Right renal pelvis (tissue), 4 donors: Measurements from ENCODE around the gene CAMK1D. TPM values are rescaled to one million over a fixed set of nuclear protein-coding genes. Genes with fewer than 3 reads are reported as not detected.

Experiments
- DNase-seq, 4 donors: peaks; one replicate each; pipeline ENCODE4 v3.0.0-alpha.2; 2013; ENCODE audit warnings: low read depth in 4 of 4, low spot score in 3 of 4, missing footprints in 1 of 4
- polyA plus RNA-seq, 4 donors: library from polyadenylated mRNA; unstranded; fragments of 120-200 nt; gene quantifications; one replicate each; pipeline ENCODE4 v1.2.1, GENCODE V29; 2013; ENCODE audit not compliant: insufficient read length in 4 of 4

Gene CAMK1D
- polyA plus RNA-seq, 4 donors: 10.5 to 12.4 (median 11.0) TPM

GRCh38 chr10:12397147-12397896 is 48.0 kb downstream of the CAMK1D start:
- DNase-seq: no peak

DNA sequence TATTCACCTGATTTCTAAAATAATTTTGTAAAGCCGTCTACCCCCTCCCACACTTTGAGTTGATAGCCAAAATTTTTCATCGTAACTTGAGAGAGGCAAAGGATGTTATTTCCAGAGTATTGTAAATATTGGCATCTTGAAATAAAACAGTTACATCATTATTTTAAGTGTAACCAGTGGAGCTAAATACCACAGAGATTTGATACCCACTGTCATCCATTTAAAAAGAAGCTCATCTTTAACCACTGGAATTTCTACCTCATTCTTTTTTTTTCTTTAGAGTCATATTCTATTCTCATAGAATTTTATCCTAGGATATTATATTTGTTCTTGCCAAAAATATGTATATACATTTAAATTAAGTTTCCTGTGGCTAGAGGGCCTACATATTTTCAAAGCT is 48.6 kb downstream of the CAMK1D start:
- DNase-seq: no peak

GRCh38 chr10:12400266-12400931 is 51.1 kb downstream of the CAMK1D start:
- no peak for DNase-seq

- no peak for DNase-seq
Measured at GRCh38 chr10:12401466-12401865, 52.1 kb downstream of the CAMK1D start.

GRCh38 chr10:12403119-12403518 is 53.8 kb downstream of the CAMK1D start:
- no peak for DNase-seq

DNA sequence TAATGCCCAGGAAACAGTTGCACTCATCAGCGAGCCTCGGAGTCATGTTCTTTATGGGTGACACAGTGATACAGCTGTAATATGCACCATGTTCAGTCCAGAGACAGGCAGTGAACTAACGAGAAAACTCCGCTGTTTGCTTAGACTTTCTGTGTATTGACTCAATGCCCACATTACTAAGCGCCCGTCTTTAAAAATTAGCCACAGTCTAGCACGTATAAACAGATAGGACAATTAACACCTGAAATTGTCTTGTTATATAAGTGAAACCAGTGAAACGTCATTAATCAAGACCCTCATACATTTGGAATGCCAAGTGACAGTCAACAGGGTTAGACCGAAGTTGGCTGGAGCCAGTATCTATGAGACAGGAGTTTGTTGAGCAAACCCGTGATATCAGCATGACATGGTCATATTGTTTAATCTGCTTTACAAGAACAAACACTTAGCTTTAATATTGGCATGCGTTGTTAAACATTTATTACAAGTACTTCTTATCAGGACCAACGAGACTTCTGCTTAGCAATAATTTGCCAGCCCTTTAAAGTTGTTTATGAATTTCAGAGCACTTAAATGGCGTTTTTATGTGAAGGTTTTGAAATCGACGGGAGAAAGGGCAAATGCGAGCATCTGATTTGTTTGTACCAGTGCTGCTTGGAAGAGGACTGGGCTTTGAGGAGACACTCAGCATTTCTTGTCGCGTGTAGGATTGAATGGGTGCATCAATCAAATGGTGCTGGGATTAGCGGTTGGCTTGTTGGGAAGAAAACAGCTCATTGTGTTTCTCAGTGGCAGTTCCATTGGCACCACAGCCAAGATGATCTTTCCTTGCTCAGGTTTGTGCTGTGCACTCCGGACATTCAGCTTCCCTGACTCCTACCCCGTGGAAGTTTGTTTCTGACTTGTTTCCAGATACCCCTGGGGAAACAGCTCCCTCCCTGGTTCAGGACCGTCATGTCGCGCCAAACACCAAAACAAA is 56.3 kb downstream of the CAMK1D start:
- no peak for DNase-seq

GRCh38 chr10:12406764-12407400 is 57.5 kb downstream of the CAMK1D start:
- no peak for DNase-seq

GRCh38 chr10:12408472-12408871 is 59.1 kb downstream of the CAMK1D start:
- DNase-seq: no peak

- DNase-seq: no peak
Measured at GRCh38 chr10:12409161-12409560, 59.8 kb downstream of the CAMK1D start.

DNA sequence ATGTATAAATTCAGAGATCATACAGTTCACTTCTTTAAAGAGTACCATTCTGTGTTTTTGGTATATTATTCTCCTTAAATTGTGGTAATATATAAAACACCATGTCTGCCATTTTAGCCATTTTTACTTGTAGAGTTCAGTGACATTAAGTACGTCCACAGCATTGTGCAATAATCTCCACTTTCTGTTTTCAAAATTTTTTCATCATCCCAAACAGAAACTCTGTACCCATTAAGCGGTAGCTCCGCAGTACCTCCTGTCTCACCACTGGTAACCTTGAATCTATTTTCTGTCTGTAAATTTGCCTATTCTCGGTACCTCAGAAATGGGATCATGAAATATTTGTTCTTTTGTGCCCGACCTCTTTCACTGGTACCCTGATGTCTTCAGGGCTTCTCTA is 60.3 kb downstream of the CAMK1D start:
- no peak for DNase-seq

- no peak for DNase-seq
Measured at GRCh38 chr10:12412666-12413368, 63.5 kb downstream of the CAMK1D start.

- no peak for DNase-seq
Measured at GRCh38 chr10:12413369-12413711, 64.0 kb downstream of the CAMK1D start.

DNA sequence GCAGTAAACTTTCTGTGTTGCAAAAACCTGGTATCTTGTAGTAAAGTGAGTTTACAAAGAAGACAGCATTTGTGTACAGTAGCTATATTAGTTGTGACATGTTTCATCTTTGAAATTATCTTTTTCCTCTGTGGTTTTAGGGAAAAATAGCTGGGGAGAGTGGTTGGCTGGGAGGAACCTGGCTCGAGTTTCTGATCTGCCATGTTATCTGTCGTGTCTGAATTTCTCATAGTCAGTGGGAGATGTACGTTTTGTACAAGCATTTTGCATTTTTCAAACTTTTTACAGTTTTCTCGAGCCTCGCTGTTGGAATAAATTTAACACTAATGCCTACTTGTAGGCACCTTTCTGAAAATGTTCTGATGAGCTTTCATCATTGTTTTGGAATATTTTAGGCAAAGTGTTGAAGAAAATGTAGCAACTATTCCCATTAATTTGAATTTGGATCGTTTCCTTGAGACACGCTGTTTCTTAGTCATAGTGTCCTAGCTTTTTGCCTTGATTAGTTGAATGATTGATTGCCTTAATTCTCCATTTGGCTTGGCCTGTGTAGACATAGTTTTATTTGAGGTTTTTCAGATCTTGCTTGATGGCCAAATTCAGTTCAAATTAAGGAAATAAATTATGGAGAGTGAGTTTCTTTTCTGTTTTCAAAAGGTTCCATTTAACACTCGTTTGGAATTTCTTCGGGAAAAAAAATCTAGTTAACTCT is 65.1 kb downstream of the CAMK1D start:
- no peak for DNase-seq

GRCh38 chr10:12416344-12417050 is 67.2 kb downstream of the CAMK1D start:
- no peak for DNase-seq

- DNase-seq: no peak
Measured at GRCh38 chr10:12417331-12417730, 68.0 kb downstream of the CAMK1D start.

DNA sequence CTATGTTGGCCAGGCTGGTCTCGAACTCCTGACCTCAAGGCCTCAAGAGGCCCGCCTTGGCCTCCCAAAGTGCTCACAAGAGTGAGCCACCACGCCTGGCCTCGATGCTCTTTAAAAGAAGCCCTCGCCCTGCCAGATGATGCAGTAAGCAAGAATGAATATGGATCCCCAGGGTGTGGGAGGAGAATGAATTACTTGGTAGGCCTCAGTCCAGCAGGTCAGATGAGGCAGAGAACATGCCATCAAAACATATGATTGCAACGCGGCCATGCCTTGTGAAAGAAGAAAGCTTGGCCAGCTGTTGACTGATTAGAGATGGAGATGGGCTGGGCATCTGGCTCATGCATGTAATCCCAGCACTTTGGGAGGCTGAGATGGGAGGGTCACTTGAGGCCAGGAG is 68.7 kb downstream of the CAMK1D start:
- DNase-seq: no peak

DNA sequence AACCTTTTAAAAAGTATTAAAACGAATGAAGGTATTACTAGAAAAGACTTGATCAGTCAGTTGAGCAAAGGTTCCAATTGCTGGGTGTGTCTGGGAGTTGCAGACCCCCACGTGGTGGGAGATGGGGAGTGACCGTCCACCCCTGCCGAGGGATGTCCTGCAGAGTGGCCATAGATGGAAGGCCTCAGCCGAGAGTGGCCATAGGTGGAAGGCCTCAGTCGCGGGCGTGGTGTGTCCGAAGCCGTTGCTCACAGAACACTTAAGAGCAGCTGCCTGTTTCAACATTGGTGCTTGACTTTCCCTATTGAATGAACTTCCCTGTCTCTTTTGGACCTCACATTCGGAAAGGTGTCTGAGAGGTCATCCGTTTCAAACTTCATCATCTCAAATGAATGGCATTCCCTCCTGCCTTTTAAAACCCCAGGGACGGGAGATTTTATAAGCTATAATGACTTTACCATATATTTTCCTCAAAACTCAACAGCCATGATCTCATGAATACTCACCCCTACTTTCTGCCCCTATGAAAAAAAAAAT is 69.4 kb downstream of the CAMK1D start:
- DNase-seq: no peak

- no peak for DNase-seq
Measured at GRCh38 chr10:12419262-12419847, 70.0 kb downstream of the CAMK1D start.
